Measurements from ENCODE around the gene MAP3K13.

- no peak for TF ChIP-seq POLR2AphosphoS5 (IDR thresholded peaks at IDR 0.05; ENCODE audit: borderline replicate concordance, low read depth, low read length)
- TF ChIP-seq EZH2 (IDR thresholded peaks at IDR 0.05) = no peak
Measured at GRCh38 chr3:185457376-185457775, 94.4 kb downstream of the MAP3K13 start.
